Choroid plexus epithelial cell (primary cell): Measurements from ENCODE around the gene IKZF5.

Source experiments
- DNase-seq: peaks from one replicate; pipeline ENCODE4 v3.0.0-alpha.2; 2010; ENCODE audit warnings: low read depth
- H3K4me3 ChIP-seq: 2 replicates; pipeline ENCODE4 v1.5.1; 2011; ENCODE audit warnings: low read depth, mild to moderate bottlenecking, control low read depth, low read length, moderate library complexity
- TF ChIP-seq, protein P1 (sequence below): conservative IDR thresholded peaks from 2 replicates; pipeline ENCODE4 v1.5.1; 2011; ENCODE audit warnings: low read depth, mild to moderate bottlenecking, control low read depth, inconsistent platforms, low read length, moderate library complexity

The IKZF5 gene

DNA sequence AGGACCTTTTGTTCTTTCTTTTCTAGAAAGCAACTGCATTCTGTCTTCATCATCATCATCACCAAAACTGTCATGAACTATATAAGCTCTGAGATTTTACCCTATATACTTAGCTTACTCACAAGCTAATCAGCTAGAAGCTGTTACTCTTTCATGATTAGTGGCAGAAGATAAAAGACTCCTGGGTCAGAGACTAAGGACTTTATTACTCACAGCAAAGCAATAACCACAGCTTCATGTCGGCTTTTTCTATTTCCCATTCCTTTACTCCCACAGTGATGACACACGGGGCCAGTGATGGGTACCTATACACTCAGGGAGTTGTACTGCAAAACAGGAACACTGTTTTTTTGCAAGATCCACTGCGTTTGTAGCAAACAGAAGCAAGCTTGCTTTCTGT, 46.2 kb downstream of the IKZF5 start:
- no peak overlapping the region for H3K4me3 ChIP-seq
- TF ChIP-seq, protein P1, sequence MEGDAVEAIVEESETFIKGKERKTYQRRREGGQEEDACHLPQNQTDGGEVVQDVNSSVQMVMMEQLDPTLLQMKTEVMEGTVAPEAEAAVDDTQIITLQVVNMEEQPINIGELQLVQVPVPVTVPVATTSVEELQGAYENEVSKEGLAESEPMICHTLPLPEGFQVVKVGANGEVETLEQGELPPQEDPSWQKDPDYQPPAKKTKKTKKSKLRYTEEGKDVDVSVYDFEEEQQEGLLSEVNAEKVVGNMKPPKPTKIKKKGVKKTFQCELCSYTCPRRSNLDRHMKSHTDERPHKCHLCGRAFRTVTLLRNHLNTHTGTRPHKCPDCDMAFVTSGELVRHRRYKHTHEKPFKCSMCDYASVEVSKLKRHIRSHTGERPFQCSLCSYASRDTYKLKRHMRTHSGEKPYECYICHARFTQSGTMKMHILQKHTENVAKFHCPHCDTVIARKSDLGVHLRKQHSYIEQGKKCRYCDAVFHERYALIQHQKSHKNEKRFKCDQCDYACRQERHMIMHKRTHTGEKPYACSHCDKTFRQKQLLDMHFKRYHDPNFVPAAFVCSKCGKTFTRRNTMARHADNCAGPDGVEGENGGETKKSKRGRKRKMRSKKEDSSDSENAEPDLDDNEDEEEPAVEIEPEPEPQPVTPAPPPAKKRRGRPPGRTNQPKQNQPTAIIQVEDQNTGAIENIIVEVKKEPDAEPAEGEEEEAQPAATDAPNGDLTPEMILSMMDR, result no peak
- DNase-seq, result no peak

DNA sequence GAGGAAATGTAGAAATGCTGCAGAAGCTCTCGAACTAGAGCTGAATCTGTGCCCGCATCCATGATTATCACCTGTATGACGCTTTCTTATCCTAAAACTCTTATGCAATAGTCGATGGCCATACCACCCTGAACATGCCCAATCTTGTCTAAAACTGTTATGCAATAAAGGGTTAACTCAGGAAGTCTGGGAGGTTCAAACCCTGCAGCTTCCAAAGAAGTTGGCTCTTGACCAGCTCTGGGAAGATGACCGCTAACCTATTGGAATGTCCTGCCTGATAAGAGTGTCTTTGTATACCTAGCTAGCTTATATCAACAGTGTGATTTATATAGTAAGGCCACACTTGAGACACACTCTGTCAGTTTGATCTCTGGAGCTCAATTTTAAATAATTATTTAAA, 51.1 kb downstream of the IKZF5 start:
- no peak for DNase-seq
- TF ChIP-seq, protein P1, result no peak
- H3K4me3 ChIP-seq, result no peak overlapping the region

DNA sequence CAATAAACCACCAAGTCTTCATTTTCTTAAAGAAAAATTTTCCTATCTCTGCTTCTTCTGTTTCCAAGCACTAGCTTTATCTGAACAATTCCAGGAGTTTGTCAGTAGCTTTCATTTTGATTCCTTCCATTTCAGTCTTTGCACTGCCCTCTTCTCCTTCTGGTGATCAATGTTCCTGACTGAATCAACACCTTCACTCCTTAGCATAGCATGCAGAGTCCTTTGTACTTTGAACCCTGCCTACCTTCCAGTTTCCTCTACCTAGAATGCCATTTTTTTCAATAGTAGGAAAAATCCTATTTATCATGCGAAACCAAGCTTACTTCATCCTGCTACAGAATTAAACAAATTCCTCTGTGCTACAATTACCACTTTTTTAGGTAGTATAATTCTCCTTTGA, 52.7 kb downstream of the IKZF5 start:
- TF ChIP-seq, protein P1, result no peak
- H3K4me3 ChIP-seq, result no peak overlapping the region
- no peak for DNase-seq

DNA sequence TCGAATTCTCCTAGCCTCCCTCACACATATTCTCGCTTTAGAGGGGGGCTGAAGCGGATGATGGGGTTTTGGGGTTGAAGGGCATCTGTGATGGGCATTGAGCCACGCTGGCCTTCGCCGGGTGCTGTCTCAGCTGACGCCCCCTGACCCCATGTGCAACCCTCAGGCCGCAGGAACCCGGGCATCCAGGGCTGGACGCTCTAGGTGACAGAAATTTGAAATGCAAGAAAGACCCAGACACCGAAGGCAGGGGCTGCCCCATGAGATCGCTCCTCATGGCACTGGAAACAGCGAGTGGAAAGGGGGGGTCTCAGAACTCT, 53.9 kb downstream of the IKZF5 start:
- no peak for DNase-seq
- peak overlapping the region; percentile 93 for H3K4me3 ChIP-seq
- TF ChIP-seq, protein P1, result no peak

DNA sequence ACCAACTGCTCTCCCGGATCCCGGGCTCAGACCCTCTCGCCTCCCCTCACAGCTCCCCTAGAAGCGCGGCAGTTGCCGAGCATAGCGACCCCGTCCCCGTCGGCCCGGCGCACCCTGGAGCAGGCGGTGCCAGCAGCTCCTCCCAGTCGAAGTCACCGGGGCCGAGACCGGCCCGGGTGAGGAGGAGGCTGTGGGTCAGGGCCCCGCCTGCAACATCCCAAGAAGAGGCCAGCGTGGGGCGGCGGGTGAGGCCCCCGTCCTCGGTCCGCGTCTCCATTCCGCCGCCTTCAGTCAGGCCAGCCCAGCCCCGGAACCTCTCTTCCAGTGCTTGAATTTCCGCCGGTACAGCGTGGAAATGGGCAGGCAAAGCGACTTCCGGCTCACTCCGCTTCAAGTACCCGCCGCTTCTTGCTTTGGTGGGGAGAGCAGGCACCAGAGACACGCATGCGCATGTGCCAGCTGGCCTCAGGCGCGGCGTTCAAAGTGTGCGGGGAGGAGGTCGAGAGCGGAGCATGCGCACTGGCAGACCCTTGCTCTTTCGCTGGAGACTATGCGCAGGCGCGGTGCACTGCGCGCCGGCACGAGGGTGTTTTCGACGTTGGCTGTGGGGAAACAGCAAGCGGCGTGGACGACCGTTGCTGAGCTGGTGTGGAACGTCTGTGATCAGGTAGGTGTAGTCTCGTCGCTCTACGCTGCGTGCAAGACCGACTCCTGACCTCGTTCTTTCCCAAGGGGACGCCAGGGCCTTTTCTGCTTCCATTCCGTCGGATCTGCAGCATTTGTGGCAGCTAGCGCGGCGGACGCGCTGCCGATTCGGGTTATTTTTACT, 54.5 kb downstream of the IKZF5 start, which contains the start of gene C10orf88:
Gene C10orf88 (minus strand): TSS at position 326 of the 829 bp plus-strand sequence. CDS start 49 bp downstream, at position 277.
- DNase-seq, result peak; percentile 99
- H3K4me3 ChIP-seq, result peak within 1 kb of the TSS; percentile 93
- TF ChIP-seq, protein P1, result no peak

DNA sequence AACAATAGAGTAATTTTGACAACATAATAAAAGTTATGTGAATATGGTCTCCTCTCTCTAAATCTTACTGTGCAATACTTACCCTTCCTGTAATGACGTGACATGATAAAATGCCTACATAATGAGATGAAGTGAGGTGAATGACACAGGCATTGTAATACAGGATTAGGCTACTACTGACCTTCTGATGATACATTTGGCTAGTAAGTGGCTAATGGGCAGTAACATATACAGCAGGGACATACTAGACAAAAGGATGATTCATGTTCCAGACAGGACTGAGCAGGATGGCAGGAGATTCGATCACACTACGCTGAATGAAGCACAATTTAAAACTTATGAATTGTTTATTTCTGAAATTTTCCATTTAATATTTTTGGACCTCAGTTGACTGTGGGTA, 59.3 kb downstream of the IKZF5 start:
- TF ChIP-seq, protein P1, result no peak
- DNase-seq, result no peak
- H3K4me3 ChIP-seq, result no peak overlapping the region
